Tibial nerve (tissue), 4 donors: ENCODE results near the gene CACNA1G.

Experiments used
- CTCF ChIP-seq, 5 experiments: fragments of 200-600 bp in 3 of 5; fragments of 450-650 bp in 2 of 5; sonication (generic) in 3 of 5; IDR thresholded peaks; one replicate each; pipeline ENCODE4 v1.5.1; 2016 to 2019; ENCODE audit warnings: antibody characterized with exemption in 5 of 5, mild to moderate bottlenecking in 3 of 5, moderate library complexity in 2 of 5
- EP300 ChIP-seq, 2 donors: sonication (generic); formaldehyde crosslinking; IDR thresholded peaks; one replicate each; pipeline ENCODE4 v1.6.1; 2017; ENCODE audit warnings: antibody characterized with exemption in 2 of 2, mild to moderate bottlenecking in 1 of 2
- POLR2A ChIP-seq, 2 donors: fragments of 450-650 bp; IDR thresholded peaks; one replicate each; pipeline ENCODE4 v1.6.1; 2017; ENCODE audit warnings: antibody characterized with exemption in 2 of 2, mild to moderate bottlenecking in 2 of 2, moderate library complexity in 2 of 2

DNA sequence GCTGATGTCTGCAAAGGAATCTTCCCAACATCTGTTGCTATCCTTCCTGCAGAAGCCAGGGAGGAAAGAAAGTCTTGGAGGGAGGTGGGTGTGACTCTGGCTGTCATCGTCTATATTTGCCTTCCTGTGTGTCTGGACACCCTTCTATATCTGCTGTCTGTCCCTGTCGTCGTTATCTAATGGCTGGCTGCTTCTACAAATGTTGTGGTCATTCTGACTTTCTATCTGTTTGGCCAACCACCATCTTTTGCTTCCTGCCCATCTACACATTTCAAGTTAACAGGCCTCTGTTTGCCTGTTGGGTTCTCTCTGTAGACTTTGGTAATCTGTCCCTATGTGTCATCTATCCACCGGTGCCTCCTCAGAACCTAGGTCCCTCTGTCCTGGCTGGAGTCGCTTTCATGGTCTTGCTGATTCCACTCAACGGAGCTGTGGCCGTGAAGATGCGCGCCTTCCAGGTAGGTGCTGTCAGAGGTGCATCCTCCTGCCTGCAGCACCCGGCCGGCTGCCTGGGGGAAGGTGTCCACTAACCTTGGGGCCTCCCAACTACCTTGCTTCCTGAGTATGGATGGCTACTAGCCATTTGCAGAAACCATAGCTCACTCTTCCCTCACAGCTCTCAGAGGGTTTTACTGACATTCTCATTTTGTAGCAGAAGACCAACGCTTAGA lies 104.4 kb downstream of the CACNA1G start:
- no peak for TF ChIP-seq CTCF (IDR thresholded peaks at IDR 0.05)
- TF ChIP-seq EP300 (IDR thresholded peaks at IDR 0.05): no peak
- no peak for TF ChIP-seq POLR2A (IDR thresholded peaks at IDR 0.05)
